HS-27A (cell line): Measurements from ENCODE around the gene SLC24A3.

ENCODE experiments used
- DNase-seq: peaks from one replicate; pipeline ENCODE4 v3.0.0-alpha.2; 2012; ENCODE audit warnings: low read depth, missing footprints

SLC24A3 gene

GRCh38 chr20:19679900-19680495 lies 467.6 kb downstream of the SLC24A3 start:
- no peak for DNase-seq

DNA sequence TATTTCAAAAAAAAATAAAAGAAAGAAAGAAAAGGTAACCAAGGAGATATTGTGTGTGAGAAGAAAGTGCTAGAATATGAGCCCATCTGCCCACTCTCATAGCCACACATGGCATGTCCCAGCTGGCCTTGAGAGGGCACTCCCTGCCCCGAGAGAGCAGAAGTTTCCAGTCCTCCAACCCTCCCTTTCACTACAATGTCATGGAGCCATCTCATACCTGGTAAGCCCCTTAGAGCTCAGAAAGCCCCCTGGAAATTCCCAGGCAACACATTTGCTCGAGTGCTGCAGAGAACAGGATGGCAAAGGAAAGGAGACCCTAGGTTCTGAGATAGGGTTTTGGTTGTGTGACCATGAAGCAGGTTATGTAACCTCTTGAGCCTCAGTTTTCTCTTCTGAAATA lies 469.8 kb downstream of the SLC24A3 start:
- no peak for DNase-seq

DNA sequence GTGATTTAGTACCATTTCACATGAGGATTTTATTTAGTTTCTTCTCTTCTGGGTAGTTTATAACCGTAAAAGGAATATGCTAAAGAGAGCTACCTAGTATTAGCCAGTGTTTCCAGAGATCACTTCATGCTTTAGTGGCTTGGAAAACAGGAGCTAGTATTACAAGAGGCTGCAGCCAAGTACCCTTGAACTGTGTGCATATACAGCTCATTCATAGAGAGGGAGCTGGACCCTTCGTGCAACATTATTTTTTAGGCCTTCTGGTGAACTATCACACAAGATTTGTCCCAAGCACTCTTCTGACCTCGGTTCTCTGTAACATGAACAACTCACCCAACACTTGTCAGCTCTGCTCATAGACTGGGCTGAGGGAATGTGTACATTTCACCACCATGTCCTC lies 470.7 kb downstream of the SLC24A3 start:
- DNase-seq, result no peak

DNA sequence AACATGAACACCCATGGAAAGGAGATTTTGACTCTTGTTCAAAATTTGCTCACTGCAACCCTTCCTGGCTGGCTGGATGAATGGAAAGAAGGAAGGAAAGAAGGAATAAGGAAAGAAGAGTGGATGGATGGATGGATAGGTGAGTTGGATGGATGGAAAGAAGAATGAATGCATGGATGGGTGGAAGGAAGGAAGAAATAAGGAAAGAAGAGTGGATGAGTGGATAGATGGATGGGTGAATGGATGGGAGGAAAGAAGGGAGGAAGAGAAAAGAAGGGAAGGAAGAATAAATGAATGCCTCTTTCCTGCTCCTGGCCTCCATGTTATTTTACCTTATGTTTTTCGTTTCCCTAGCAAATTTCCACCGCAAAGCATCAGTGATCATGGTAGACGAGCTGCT lies 471.4 kb downstream of the SLC24A3 start:
- DNase-seq, result no peak

DNA sequence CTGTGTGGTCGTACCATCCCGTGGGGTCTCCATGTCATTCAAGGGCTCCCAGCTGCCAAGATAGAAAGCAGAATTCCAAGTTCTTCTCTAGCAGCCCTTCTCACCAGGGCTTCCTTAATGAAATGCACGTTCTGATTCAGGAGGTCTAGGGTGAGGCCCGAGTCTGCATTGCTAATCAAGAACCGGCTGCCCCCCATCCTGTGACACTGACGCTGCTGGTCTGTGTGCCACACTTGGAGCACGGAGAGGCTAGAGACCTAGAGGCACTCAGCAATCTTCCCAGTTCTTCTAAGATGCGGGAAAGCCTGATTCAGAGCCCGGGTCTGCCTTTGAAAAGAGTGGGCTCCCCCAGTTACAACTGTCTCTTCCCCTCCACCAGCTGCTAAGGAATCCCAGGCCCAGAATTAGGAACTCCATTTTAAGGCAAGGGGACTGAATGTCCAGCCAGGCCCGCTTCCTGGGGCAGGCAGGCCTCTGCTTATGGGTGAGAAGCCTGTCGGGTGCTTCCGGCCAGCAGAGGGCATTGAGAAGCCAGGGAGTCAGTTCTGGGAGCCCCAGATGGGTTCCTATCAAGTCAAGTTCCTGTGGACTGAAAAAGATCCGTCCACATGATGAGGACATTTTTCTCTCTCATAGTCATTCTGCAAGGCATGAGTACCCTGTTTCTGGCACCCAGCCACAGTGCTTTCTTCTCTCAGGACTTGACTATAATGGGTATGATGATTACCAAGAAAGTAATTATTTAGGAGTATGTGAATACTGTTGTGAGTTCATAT lies 475.8 kb downstream of the SLC24A3 start:
- DNase-seq, result peak; percentile 93

- DNase-seq, result no peak
Measured at GRCh38 chr20:19690462-19690861, 478.0 kb downstream of the SLC24A3 start.

DNA sequence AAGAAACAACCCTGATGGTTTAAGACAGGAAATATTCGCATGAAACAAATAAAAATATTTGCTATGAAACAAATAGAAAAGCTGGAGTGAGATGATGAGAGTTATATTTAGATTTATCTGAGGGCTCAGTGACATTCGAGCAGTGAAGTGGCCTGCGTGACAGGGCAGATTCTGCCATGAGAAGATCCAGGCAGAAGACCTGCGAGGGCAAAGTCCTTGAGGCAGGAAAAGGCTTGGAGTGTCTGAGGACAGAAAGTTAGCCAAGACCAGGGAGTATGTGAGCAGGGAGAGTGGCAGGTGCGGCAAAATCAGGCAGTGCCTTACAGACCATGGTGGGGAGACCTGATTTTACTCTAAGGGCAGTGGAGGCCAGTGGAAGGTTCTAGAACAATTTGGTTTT lies 478.7 kb downstream of the SLC24A3 start:
- no peak for DNase-seq

DNA sequence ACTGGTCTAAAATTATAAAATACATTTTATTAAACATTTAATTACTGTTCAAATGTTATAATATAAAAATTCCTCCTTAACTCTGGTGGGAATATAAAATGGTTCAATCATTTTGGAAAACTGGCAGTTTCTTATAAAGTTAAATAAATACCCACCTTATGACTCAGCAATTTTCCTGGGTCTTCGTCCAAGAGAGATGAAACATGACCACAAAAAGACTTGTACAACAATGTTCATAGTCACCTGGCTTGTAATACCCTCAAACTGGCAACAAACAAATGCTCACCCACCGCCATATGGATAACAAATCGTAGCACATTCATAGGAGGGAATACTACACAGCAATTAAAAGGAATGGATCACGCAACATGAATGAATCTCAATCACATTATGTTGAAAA lies 479.7 kb downstream of the SLC24A3 start:
- DNase-seq, result no peak

GRCh38 chr20:19692685-19693119 lies 480.3 kb downstream of the SLC24A3 start:
- no peak for DNase-seq

DNA sequence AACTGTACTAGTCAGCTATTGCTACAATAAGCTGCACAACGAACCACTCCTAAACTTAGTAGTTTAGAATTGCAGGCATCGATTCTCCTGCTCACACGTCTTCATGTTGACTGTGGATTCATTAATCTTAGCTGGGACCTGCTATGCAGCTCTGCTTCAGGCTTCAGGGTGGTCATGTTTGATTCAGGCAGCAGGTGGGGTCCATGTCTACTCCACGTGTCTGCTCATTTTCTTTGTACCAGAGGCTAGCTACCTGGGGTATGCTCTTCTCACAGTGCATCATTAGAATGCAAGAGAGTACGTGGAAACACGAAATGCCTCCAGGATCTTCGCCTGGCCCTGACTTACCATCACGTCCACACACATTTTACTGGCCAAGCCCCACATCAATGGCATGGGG lies 481.1 kb downstream of the SLC24A3 start:
- DNase-seq, result no peak

GRCh38 chr20:19695081-19695480 lies 482.6 kb downstream of the SLC24A3 start:
- DNase-seq, result no peak

DNA sequence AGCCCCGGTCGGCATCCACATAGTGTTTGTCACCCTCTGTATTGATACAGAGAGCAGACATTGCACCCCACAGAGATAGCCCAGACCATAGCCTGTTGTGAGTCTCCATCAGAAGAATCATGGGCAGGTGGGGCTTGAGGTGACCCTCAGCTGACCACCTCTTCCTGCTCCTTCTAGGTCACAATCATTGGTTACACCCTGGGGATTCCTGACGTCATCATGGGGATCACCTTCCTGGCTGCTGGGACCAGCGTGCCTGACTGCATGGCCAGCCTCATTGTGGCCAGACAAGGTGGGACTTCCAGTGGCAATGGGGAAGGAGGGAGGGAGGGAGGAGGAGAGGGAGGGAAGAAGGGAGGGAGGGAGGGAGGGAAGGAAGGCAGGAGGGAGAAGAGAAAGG lies 484.2 kb downstream of the SLC24A3 start:
- no peak for DNase-seq

DNA sequence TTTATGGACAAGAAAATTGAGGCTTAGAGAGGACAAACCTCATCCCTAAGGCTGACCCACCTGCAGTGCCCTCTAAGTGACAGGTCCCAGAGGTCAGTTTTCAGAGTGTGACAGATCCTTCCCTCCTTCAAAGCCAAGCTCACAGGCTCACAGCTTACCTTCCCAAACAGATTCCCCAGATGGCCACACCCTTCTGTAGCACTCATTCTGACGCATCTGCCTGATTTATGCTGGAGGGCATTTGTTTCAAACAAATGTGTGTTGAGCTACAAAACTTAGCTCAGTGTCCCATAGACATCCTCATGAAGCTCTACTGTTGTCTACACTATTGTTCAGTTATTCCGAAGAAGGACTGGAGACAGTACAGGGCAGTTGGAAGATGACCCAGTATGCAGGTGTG lies 485.0 kb downstream of the SLC24A3 start:
- no peak for DNase-seq

GRCh38 chr20:19699180-19699971 lies 486.9 kb downstream of the SLC24A3 start:
- DNase-seq, result peak; percentile 97

DNA sequence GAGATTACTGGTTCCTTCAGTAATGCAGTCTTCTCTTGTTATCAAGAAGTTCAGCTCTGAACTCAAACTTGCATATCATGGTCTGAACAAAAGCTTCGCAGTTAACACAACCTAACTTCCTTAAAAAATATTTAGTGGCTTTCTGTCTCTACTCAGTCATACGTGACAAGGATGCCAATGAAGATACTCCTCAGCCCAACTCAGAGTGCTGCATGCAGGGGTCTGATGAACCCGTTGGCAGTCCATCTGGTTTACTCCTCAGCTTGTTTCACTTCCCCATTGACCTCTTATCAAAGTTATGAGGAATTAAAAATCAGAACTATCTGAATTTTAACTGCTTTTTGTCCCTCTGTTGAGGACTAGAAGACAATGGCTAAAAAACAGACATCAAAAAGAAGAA lies 489.0 kb downstream of the SLC24A3 start:
- no peak for DNase-seq

DNA sequence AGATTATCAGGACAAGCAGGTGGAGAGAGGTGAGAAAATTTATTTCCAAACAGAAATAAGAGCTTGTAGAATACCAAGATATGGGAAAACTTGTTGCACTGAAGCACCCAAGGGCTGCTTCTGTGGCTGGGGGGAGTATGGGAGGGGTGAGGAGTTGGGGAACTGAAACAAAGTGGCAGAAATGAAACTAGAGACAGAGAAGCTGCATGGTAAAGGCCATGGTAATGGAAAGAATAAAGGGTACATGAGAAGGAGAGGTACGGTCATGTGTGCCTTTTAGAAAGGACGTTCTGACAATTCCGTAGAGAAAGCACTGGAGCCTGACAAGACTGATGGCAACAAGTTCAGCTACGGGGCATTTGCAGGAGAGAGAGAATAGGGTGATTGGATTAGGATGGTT lies 494.0 kb downstream of the SLC24A3 start:
- DNase-seq, result no peak

GRCh38 chr20:19709635-19710335 lies 497.3 kb downstream of the SLC24A3 start:
- DNase-seq, result no peak

- no peak for DNase-seq
Measured at GRCh38 chr20:19710336-19711120, 498.1 kb downstream of the SLC24A3 start.

DNA sequence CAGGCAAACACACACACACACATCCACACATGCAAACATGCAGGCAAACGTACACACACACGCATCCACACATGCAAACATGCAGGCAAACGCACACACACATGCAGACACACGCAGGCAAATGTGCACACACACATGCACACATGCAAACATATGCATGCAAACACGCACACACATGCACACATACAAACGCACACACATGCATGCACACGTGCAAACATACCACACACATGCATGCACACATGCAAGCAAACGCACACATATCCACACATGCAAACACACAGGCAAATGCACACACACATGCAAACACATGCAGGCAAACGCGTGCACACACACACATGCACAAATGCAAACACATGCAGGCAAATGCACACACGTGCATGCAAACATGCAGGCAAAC lies 498.7 kb downstream of the SLC24A3 start:
- no peak for DNase-seq

GRCh38 chr20:19712721-19713260 lies 500.3 kb downstream of the SLC24A3 start:
- no peak for DNase-seq

- no peak for DNase-seq
Measured at GRCh38 chr20:19713822-19714578, 501.6 kb downstream of the SLC24A3 start.
